Glutamatergic neuron (in vitro differentiated cells): Measurements from ENCODE around the gene ARF5. TPM values are rescaled to one million over a fixed set of nuclear protein-coding genes. Genes with fewer than 3 reads are reported as not detected.

Source experiments
- DNase-seq: peaks from one replicate; pipeline ENCODE4 v3.0.0; 2022
- H3K27ac Mint-ChIP-seq: one replicate; pipeline ENCODE4 v1.8.0; 2020; ENCODE audit warnings: mild to moderate bottlenecking, mixed read lengths, inconsistent platforms; ENCODE audit not compliant: unreplicated experiment
- H3K27me3 Mint-ChIP-seq: one replicate; pipeline ENCODE4 v1.8.0; 2020; ENCODE audit warnings: mild to moderate bottlenecking, moderate library complexity, mixed read lengths, inconsistent platforms; ENCODE audit not compliant: unreplicated experiment
- H3K36me3 Mint-ChIP-seq: one replicate; pipeline ENCODE4 v1.8.0; 2020; ENCODE audit warnings: mild to moderate bottlenecking, mixed read lengths, inconsistent platforms; ENCODE audit not compliant: unreplicated experiment
- H3K4me1 Mint-ChIP-seq: one replicate; pipeline ENCODE4 v1.8.0; 2020; ENCODE audit warnings: mild to moderate bottlenecking, low read depth, mixed read lengths, inconsistent platforms; ENCODE audit not compliant: unreplicated experiment
- H3K4me3 Mint-ChIP-seq: one replicate; pipeline ENCODE4 v1.8.0; 2020; ENCODE audit warnings: mild to moderate bottlenecking, mixed read lengths, inconsistent platforms; ENCODE audit not compliant: unreplicated experiment
- H3K9me3 Mint-ChIP-seq: one replicate; pipeline ENCODE4 v1.8.0; 2020; ENCODE audit warnings: mild to moderate bottlenecking, moderate library complexity, mixed read lengths, inconsistent platforms; ENCODE audit not compliant: unreplicated experiment
- CTCF ChIP-seq: fragments of 200-600 bp; sonication (generic); IDR thresholded peaks from one replicate; pipeline ENCODE4 v1.5.0; 2021; ENCODE audit not compliant: partially characterized antibody, unreplicated experiment
- total RNA-seq: library from RNA; stranded (reverse); fragmentation: NEBNext Ultra II Directional; extraction: Animal tissue kit (Norgen Biotek cat#: 25700); gene quantifications from one replicate; pipeline ENCODE4 v1.2.1, GENCODE V29; 2021; ENCODE audit not compliant: unreplicated experiment

ARF5 gene
- total RNA-seq, 1 donor from 2014 or later = 137 TPM

DNA sequence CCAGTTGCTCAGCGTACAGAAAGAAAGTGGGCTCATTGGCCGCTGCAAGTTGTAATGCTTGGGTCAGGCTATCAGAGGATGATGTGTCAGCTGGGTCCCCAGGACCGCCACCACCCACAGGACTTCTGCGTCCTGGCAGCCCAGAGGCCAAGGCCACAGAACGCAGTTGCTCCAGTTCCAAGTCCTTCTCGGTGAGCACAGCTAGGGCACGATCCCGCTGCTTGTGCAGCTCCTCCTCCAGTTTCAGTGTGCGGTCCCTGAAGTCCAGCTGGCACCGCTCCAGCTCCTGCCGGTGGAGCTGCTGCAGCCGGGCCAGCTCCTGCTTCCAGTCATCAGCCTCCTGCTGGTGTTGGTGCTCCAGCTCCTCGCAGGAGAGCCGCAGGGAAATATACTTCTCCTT, 5.8 kb upstream of the ARF5 start:
- Mint-ChIP-seq H3K4me1 (peaks cover 15% of the 10 kb centered on the region), H3K9me3 (peaks cover 9% of the 10 kb centered on the region)

GRCh38 chr7:127584648-127585043, 3.6 kb upstream of the ARF5 start:
- Mint-ChIP-seq H3K9me3 (peaks cover 12% of the 10 kb centered on the region), H3K4me3 (peak overlapping the region; percentile 94), H3K4me1 (peaks cover 15% of the 10 kb centered on the region), H3K36me3 (peaks cover under 1% of the 10 kb centered on the region), H3K27me3 (peaks cover 8% of the 10 kb centered on the region), H3K27ac (peak overlapping the region; percentile 48)
- no peak for TF ChIP-seq CTCF
- DNase-seq = no peak

More for the DNA sequence above, 5.8 kb upstream of the ARF5 start:
- no peak for TF ChIP-seq CTCF
- Mint-ChIP-seq H3K27me3 (peaks cover 4% of the 10 kb centered on the region), H3K27ac (no peak overlapping the region), H3K36me3 (peaks cover 5% of the 10 kb centered on the region), H3K4me3 (no peak overlapping the region)
- DNase-seq = no peak

- no peaks in the 10 kb centered on the region for H3K36me3 Mint-ChIP-seq
- peaks cover 8% of the 10 kb centered on the region for H3K27me3 Mint-ChIP-seq
- no peak for TF ChIP-seq CTCF
- DNase-seq = peak; percentile 96
- H3K27ac Mint-ChIP-seq = peak within 1 kb of the TSS; percentile 48
- H3K4me1 Mint-ChIP-seq = peaks cover 15% of the 10 kb centered on the region
- H3K9me3 Mint-ChIP-seq = peaks cover 12% of the 10 kb centered on the region
- peak within 1 kb of the TSS; percentile 94 for H3K4me3 Mint-ChIP-seq
Measured at GRCh38 chr7:127585044-127585953, 2.9 kb upstream of the ARF5 start, which contains the start of gene GCC1. Gene GCC1, minus strand, starts transcription at chr7:127585596. Its CDS starts 414 bp downstream, at chr7:127585182.

DNA sequence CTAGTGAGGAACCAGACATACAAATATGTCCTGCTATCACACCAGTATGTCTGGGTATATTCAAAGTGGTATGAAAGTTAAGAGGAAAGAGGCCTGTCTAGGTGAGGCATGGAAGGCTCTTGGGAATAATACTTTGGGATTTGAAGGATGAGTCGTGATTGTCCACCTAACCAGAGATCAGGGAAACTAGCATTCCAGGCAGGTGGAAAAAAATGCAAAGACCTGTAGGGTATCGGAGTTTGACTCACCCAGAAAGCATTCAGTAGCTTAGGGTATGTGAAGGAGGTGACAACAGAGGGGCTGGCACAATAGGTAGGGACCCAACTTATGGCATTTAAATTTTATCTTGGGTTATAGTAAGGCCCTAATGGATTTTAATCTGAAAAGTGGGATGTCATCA, 1.9 kb upstream of the ARF5 start:
- Mint-ChIP-seq H3K27me3 (peaks cover 8% of the 10 kb centered on the region), H3K4me1 (peaks cover 15% of the 10 kb centered on the region), H3K9me3 (peaks cover 12% of the 10 kb centered on the region), H3K27ac (no peak overlapping the region), H3K4me3 (no peak overlapping the region), H3K36me3 (no peaks in the 10 kb centered on the region)
- no peak for TF ChIP-seq CTCF
- no peak for DNase-seq

DNA sequence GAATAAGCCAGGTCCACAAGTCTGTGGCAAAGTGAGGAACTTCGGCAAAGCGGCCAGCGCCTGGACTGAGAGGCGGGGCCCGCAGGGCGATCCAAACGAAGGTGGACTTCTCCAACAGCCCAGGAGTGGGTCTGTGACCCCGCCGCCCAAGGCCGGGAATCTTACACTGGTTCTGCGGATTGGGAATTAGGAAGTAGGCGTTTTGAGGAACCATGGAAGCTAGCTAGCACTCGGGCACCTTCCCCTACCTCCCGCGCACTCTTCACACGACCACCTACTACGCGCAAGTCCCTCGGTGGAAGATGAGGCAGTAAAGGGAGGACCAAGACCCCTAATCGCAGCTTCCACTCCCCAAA, 570 bp upstream of the ARF5 start:
- Mint-ChIP-seq H3K9me3 (peaks cover 12% of the 10 kb centered on the region), H3K36me3 (no peaks in the 10 kb centered on the region), H3K4me3 (peak overlapping the region; percentile 71), H3K27ac (no peak overlapping the region), H3K4me1 (peaks cover 15% of the 10 kb centered on the region), H3K27me3 (peaks cover 8% of the 10 kb centered on the region)
- no peak for TF ChIP-seq CTCF
- no peak for DNase-seq
